Activated CD8-positive, alpha-beta T cell treated with anti-CD3 and anti-CD28 coated beads for 36 hours (primary cell): Measurements from ENCODE around the gene KRTAP4-1. TPM values are rescaled to one million over a fixed set of nuclear protein-coding genes. Genes with fewer than 3 reads are reported as not detected.
"Not testable (repeated sequence)": the region's sequence is repeated elsewhere in the genome, so short reads cannot be mapped to it uniquely, and the experiment has no call there.

ENCODE experiments used
- ATAC-seq: fragments of 200-7000 bp; cut with Tn5 transposase; one replicate; pipeline ENCODE4 v1.10.0; 2021; ENCODE audit warnings: mild to moderate bottlenecking, moderate library complexity
- CTCF ChIA-PET: fragments of 350-600 bp; sonication (Branson Sonifier 250); formaldehyde crosslinking; loops from one replicate; lab custom pipeline; 2021; ENCODE audit warnings: antibody characterized with exemption; lab: Charles Lee
- POLR2A ChIA-PET: fragments of 350-600 bp; sonication (Branson Sonifier 250); formaldehyde crosslinking; loops from one replicate; lab custom pipeline; 2021; ENCODE audit warnings: antibody characterized with exemption; lab: Charles Lee
- DNase-seq: peaks from one replicate; pipeline ENCODE4 v3.0.0-alpha.2; 2020
- H3K27ac Mint-ChIP-seq: one replicate; pipeline ENCODE4 v1.8.0; 2021; ENCODE audit warnings: mild to moderate bottlenecking, mixed read lengths
- H3K27me3 Mint-ChIP-seq: one replicate; pipeline ENCODE4 v1.8.0; 2021; ENCODE audit warnings: mixed read lengths
- H3K36me3 Mint-ChIP-seq: one replicate; pipeline ENCODE4 v1.8.0; 2021; ENCODE audit warnings: low read depth, mixed read lengths
- H3K4me1 Mint-ChIP-seq: one replicate; pipeline ENCODE4 v1.8.0; 2021; ENCODE audit warnings: low read depth, mixed read lengths
- H3K4me3 Mint-ChIP-seq: one replicate; pipeline ENCODE4 v1.8.0; 2021; ENCODE audit warnings: mild to moderate bottlenecking, moderate library complexity, mixed read lengths
- H3K9me3 Mint-ChIP-seq: one replicate; pipeline ENCODE4 v1.8.0; 2021; ENCODE audit warnings: mixed read lengths
- intact Hi-C: fragments of 100-400 bp; cut with micrococcal nuclease; formaldehyde crosslinking; loops from one replicate; pipeline ENCODE4 v1.10.0; 2022
- total RNA-seq, 2 experiments: library from RNA; stranded (reverse); gene quantifications; one replicate each; pipeline ENCODE4 v1.2.3, GENCODE V29; 2021
- TF ChIP-seq, protein P1 (sequence below): fragments of 200-600 bp; IDR thresholded peaks from one replicate; pipeline ENCODE4 v1.8.0; 2022; ENCODE audit warnings: antibody characterized with exemption, mild to moderate bottlenecking

KRTAP4-1 gene
- total RNA-seq, 2 experiments from 2014 or later, result not detected

DNA sequence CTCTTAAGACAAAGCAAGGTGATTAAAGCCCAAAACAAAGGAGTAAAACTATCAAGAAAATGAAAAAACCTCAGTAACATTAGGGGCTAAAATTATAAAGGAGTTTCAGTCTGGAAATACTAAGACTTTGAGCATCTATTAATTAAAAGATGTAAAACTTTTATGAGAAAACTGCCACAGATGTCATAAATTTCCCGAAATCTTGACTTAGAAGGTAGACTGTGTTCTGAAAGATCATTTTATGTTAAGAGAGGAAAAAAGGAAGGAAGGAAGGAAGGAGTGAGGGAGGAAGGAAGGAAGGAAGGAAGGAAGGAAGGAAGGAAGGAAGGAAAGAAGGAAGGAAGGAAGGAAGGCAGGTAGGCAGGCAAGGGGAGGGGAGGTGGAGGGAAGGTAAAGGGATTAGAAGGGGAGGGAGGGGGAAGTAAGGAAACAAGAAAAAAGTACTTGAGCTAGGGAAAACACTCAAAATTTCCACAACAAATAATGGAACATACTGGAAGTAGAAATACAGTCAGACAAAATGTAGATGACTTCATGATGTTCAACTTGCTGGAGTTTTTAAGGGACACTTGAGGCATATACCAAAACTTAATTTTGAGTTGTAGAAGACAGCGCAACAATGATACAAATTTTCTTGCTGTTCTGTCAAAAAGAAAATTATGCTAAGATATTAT lies 37.0 kb downstream of the KRTAP4-1 start:
- no peak for ATAC-seq
- intact Hi-C loops, result no loop called here
- Mint-ChIP-seq H3K27me3 (no peaks in the 10 kb centered on the region), H3K4me3 (no peak overlapping the region), H3K27ac (no peak overlapping the region), H3K9me3 (peaks cover 13% of the 10 kb centered on the region), H3K4me1 (no peaks in the 10 kb centered on the region), H3K36me3 (peaks cover 5% of the 10 kb centered on the region)
- no peak for DNase-seq
- TF ChIP-seq, protein P1, sequence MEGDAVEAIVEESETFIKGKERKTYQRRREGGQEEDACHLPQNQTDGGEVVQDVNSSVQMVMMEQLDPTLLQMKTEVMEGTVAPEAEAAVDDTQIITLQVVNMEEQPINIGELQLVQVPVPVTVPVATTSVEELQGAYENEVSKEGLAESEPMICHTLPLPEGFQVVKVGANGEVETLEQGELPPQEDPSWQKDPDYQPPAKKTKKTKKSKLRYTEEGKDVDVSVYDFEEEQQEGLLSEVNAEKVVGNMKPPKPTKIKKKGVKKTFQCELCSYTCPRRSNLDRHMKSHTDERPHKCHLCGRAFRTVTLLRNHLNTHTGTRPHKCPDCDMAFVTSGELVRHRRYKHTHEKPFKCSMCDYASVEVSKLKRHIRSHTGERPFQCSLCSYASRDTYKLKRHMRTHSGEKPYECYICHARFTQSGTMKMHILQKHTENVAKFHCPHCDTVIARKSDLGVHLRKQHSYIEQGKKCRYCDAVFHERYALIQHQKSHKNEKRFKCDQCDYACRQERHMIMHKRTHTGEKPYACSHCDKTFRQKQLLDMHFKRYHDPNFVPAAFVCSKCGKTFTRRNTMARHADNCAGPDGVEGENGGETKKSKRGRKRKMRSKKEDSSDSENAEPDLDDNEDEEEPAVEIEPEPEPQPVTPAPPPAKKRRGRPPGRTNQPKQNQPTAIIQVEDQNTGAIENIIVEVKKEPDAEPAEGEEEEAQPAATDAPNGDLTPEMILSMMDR, result no peak
- CTCF ChIA-PET, result no interaction called here
- POLR2A ChIA-PET, result no interaction called here

DNA sequence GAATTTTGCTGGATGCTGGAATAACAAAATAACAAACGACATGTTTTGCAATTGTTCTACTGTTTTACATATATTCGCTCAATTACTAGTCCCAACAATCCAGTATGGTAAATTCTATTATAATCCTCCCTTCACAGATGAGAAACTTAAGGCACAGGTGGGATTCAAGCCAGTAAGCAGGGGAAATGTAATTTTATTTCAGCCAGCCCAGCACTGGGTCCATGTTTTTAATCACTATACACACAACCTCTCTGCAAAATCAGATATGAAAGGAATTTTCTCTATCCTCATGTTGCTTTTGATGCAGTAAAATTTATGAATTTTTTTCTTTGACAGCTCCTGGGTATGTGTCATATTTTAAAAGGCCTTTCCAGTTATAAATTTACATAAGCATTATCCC lies 39.5 kb downstream of the KRTAP4-1 start:
- no peak overlapping the region for H3K4me3 Mint-ChIP-seq
- H3K36me3 Mint-ChIP-seq, result peaks cover 10% of the 10 kb centered on the region
- no peaks in the 10 kb centered on the region for H3K4me1 Mint-ChIP-seq
- no peaks in the 10 kb centered on the region for H3K27me3 Mint-ChIP-seq
- intact Hi-C loops, result no loop called here
- ChIA-PET CTCF (no interaction called here), POLR2A (no interaction called here)
- TF ChIP-seq, protein P1, result no peak
- ATAC-seq (no peak), DNase-seq (no peak)
- peaks cover 20% of the 10 kb centered on the region for H3K9me3 Mint-ChIP-seq
- no peak overlapping the region for H3K27ac Mint-ChIP-seq

DNA sequence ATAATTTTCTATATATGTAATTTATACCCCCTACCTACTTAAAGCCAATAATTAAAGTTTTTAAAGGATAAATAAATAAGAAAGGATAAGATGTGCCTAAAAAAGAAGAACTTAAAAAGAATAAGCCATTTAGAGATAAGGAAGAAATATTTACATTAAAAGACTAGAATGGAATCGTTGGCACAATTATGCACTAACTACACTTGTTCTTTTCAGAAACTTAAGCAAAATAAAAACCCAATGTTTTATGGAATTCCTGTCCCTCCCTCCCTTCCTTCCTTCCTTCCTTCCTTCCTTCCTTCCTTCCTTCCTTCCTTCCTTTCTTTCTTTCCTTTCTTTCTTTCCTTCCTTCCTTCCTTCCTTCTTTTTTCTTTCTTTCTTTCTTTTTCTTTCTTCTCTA lies 39.9 kb downstream of the KRTAP4-1 start:
- H3K4me1 Mint-ChIP-seq, result no peaks in the 10 kb centered on the region
- TF ChIP-seq, protein P1, result no peak
- no peak overlapping the region for H3K27ac Mint-ChIP-seq
- no peaks in the 10 kb centered on the region for H3K27me3 Mint-ChIP-seq
- POLR2A ChIA-PET, result no interaction called here
- DNase-seq (no peak), ATAC-seq (no peak)
- intact Hi-C loops, result no loop called here
- H3K36me3 Mint-ChIP-seq, result peaks cover 10% of the 10 kb centered on the region
- H3K4me3 Mint-ChIP-seq, result no peak overlapping the region
- CTCF ChIA-PET, result no interaction called here
- H3K9me3 Mint-ChIP-seq, result peaks cover 20% of the 10 kb centered on the region

DNA sequence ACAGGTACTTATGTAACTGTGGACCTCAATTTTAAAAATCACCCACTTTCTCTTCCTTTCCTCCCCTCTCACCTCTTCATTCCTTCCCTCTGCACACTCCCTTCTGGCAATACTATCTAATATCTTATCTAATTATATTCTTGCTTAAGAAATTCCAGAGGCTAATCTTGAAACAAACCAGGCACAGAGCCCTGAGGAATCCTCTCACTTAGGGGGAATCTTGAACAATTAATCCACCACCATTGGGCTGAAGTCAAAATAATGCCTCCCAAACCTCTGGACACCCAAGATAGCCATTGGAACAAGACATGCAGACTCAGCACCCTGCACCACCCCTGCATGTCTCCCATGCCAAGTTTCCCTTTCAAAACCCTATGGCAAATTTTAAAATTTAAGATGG lies 43.4 kb downstream of the KRTAP4-1 start:
- POLR2A ChIA-PET, result no interaction called here
- H3K27ac Mint-ChIP-seq, result no peak overlapping the region
- no peak for ATAC-seq
- TF ChIP-seq, protein P1, result no peak
- intact Hi-C loops, result no loop called here
- peaks cover 28% of the 10 kb centered on the region for H3K9me3 Mint-ChIP-seq
- no peak for DNase-seq
- no peaks in the 10 kb centered on the region for H3K4me1 Mint-ChIP-seq
- peaks cover 2% of the 10 kb centered on the region for H3K27me3 Mint-ChIP-seq
- CTCF ChIA-PET, result no interaction called here
- H3K36me3 Mint-ChIP-seq, result peaks cover 13% of the 10 kb centered on the region
- H3K4me3 Mint-ChIP-seq, result no peak overlapping the region

DNA sequence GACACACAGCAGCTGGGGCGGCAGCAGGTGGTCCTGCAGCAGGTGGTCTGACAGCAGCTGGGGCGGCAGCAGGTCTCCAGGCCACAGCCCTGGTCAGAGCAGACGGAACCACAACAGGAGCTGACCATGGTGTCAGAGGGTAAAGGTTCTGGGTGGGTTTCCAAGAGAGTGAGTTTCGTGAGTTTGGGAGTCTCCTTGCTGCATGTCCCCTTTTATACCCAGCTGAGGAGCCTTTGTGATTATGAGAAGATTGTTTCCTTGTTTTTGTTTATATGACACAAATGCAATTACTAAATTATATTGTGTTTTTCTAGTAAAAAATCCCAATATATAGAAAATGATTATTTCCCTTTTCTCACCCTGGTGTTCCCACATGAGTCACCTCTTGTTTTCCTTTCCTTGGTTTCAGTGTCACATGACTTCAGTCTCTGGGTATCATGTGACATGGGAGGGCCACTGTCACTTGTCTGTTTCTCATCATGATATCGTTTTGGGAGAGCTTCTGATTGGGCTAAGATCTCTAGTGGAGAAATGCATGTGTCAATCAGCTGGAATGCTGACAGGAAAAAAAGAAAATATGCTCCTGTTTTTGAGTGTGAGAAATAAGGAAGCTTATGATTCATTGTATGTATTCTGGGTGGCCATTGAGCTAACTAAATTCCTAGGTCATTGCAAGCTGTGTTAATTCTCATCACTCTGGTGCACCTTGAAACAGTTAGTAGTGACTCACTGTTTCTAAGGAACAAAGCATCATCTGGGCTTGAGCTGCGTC lies 44.2 kb downstream of the KRTAP4-1 start, which contains the start of gene KRTAP4-6:
Gene KRTAP4-6 (minus strand): TSS at position 185 of the 772 bp plus-strand sequence. CDS start 57 bp downstream, at position 128.
- TF ChIP-seq, protein P1, result no peak
- intact Hi-C loops, result no loop called here
- DNase-seq (no peak), ATAC-seq (no peak)
- Mint-ChIP-seq H3K9me3 (peaks cover 28% of the 10 kb centered on the region), H3K4me3 (no peak within 1 kb of the TSS), H3K4me1 (no peaks in the 10 kb centered on the region), H3K27me3 (peaks cover 2% of the 10 kb centered on the region), H3K36me3 (peaks cover 13% of the 10 kb centered on the region), H3K27ac (no peak within 1 kb of the TSS)
- ChIA-PET CTCF (no interaction called here), POLR2A (no interaction called here)

DNA sequence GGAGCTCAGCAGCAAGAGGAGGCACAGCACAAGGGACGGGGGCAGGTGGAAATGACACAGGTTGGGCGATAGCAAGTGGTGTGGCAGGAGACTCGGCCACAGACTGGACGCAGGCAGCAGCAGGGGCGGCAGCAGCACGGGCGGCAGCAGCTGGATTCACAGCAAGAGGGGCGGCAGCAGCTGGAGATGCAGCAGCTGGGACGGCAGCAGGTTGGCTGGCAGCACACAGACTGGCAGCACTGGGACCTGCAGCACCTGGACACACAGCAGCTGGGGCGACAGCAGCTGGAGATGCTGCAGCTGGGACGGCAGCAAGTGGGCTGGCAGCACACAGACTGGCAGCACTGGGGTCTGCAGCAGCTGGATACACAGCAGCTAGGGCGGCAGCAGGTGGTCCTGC lies 44.8 kb downstream of the KRTAP4-1 start:
- H3K27ac Mint-ChIP-seq, H3K27me3 Mint-ChIP-seq, intact Hi-C loops, POLR2A ChIA-PET, ATAC-seq, H3K4me1 Mint-ChIP-seq, H3K4me3 Mint-ChIP-seq, CTCF ChIA-PET, DNase-seq: not testable (repeated sequence)
- Mint-ChIP-seq H3K9me3 (peaks cover 28% of the 10 kb centered on the region), H3K36me3 (peaks cover 13% of the 10 kb centered on the region)
